CD14-positive monocyte (primary cell): Measurements from ENCODE around the gene ONECUT1. TPM values are rescaled to one million over a fixed set of nuclear protein-coding genes. Genes with fewer than 3 reads are reported as not detected.
A peak's percentile ranks its signal among the peaks of the same experiment; 100 is the strongest.

Experiments used
- DNase-seq, 3 donors: peaks; one replicate each; pipeline ENCODE4 v3.0.0-alpha.2; 2011 to 2022
- H2AFZ ChIP-seq: 2 replicates; pipeline ENCODE4 v1.6.0; 2012; ENCODE audit warnings: mild to moderate bottlenecking, low read depth, low read length, inconsistent platforms; ENCODE audit not compliant: insufficient read depth, poor library complexity, severe bottlenecking
- H3K27ac ChIP-seq, 2 donors: 1 replicate in 1 of 2; 2 replicates in 1 of 2; pipeline ENCODE4 v1.5.1; 2012 to 2013; ENCODE audit warnings: low read length in 2 of 2, control low read depth in 1 of 2, inconsistent platforms in 1 of 2, low read depth in 1 of 2, mild to moderate bottlenecking in 1 of 2
- H3K27me3 ChIP-seq, 2 donors: one replicate each; pipeline versions ENCODE4 v1.6.0 to v1.6.1; 2011 to 2013; ENCODE audit warnings: low read length in 2 of 2; ENCODE audit not compliant: control insufficient read depth in 2 of 2, insufficient read depth in 2 of 2
- H3K36me3 ChIP-seq, 2 donors: replicated peaks in 1 of 2; 1 replicate in 1 of 2; 2 replicates in 1 of 2; pipeline versions ENCODE4 v1.5.1 to v1.6.1; 2012 to 2013; ENCODE audit warnings: low read length in 2 of 2, control low read depth in 1 of 2, inconsistent platforms in 1 of 2, mild to moderate bottlenecking in 1 of 2; ENCODE audit not compliant: insufficient read depth in 2 of 2, control insufficient read depth in 1 of 2
- H3K4me1 ChIP-seq, 2 donors: 1 replicate in 1 of 2; 2 replicates in 1 of 2; pipeline versions ENCODE4 v1.5.1 to v1.6.1; 2012 to 2013; ENCODE audit warnings: low read length in 2 of 2, control low read depth in 1 of 2, inconsistent platforms in 1 of 2, mild to moderate bottlenecking in 1 of 2, moderate library complexity in 1 of 2; ENCODE audit not compliant: insufficient read depth in 2 of 2, control insufficient read depth in 1 of 2
- H3K4me2 ChIP-seq: replicated peaks from 2 replicates; pipeline ENCODE3; 2012; ENCODE audit warnings: low read length, moderate library complexity, mild to moderate bottlenecking; ENCODE audit not compliant: poor library complexity, severe bottlenecking; ENCODE audit errors: extremely low read depth
- H3K4me3 ChIP-seq, 3 experiments: fragments of 200-600 bp in 1 of 3; sonication (generic) in 1 of 3; replicated peaks in 1 of 3; 1 replicate in 2 of 3; 2 replicates in 1 of 3; pipeline ENCODE4 v1.5.1; 2011 to 2013; ENCODE audit warnings: low read length in 3 of 3, mild to moderate bottlenecking in 3 of 3, control low read depth in 2 of 3, low read depth in 2 of 3, inconsistent platforms in 1 of 3, moderate library complexity in 1 of 3
- H3K79me2 ChIP-seq: 2 replicates; pipeline ENCODE4 v1.6.0; 2012; ENCODE audit warnings: mild to moderate bottlenecking, control low read depth, inconsistent platforms, low read length, moderate library complexity; ENCODE audit not compliant: insufficient read depth
- H3K9ac ChIP-seq: 2 replicates; pipeline ENCODE4 v1.6.0; 2017; ENCODE audit warnings: low read length, mild to moderate bottlenecking; ENCODE audit not compliant: insufficient read depth, poor library complexity, severe bottlenecking
- H3K9me3 ChIP-seq, 2 donors: replicated peaks in 1 of 2; 1 replicate in 1 of 2; 2 replicates in 1 of 2; pipeline versions ENCODE4 v1.5.1 to v1.6.1; 2012 to 2013; ENCODE audit warnings: low read length in 2 of 2, control low read depth in 1 of 2; ENCODE audit not compliant: control insufficient read depth in 1 of 2, insufficient read depth in 1 of 2
- H4K20me1 ChIP-seq: 2 replicates; pipeline ENCODE4 v1.6.0; 2012; ENCODE audit warnings: mild to moderate bottlenecking, low read length, control low read depth, moderate library complexity; ENCODE audit not compliant: insufficient read depth
- H3K27ac Mint-ChIP-seq, 7 donors: one replicate each; pipeline ENCODE4 v1.8.0; 2020; ENCODE audit warnings: mild to moderate bottlenecking in 7 of 7, mixed read lengths in 7 of 7, moderate library complexity in 6 of 7, inconsistent platforms in 2 of 7
- H3K27me3 Mint-ChIP-seq, 3 donors: one replicate each; pipeline ENCODE4 v1.8.0; 2021 to 2022; ENCODE audit warnings: low read depth in 3 of 3, mild to moderate bottlenecking in 3 of 3, mixed read lengths in 3 of 3, moderate library complexity in 3 of 3, inconsistent platforms in 1 of 3
- H3K36me3 Mint-ChIP-seq, 2 donors: one replicate each; pipeline ENCODE4 v1.8.0; 2020; ENCODE audit warnings: mixed read lengths in 2 of 2, inconsistent platforms in 1 of 2, mild to moderate bottlenecking in 1 of 2
- H3K4me1 Mint-ChIP-seq: one replicate; pipeline ENCODE4 v1.8.0; 2020; ENCODE audit warnings: mild to moderate bottlenecking, mixed read lengths
- H3K4me3 Mint-ChIP-seq, 2 donors: one replicate each; pipeline ENCODE4 v1.8.0; 2020; ENCODE audit warnings: mild to moderate bottlenecking in 2 of 2, mixed read lengths in 2 of 2, moderate library complexity in 1 of 2
- H3K9me3 Mint-ChIP-seq, 7 donors: one replicate each; pipeline ENCODE4 v1.8.0; 2020 to 2022; ENCODE audit warnings: mixed read lengths in 7 of 7, mild to moderate bottlenecking in 6 of 7, moderate library complexity in 6 of 7, inconsistent platforms in 2 of 7
- WGBS: methylation state at CpG from one replicate; pipeline ENCODE4 v1.1.5; 2013; ENCODE audit warnings: missing lambda C conversion rate; ENCODE audit not compliant: insufficient coverage; 5-methylcytosine and 5-hydroxymethylcytosine counted together
- intact Hi-C, 2 donors: fragments of 100-400 bp; cut with micrococcal nuclease; formaldehyde crosslinking; loops; one replicate each; pipeline versions ENCODE4 v1.15.0 to v1.15.1; 2023
- polyA plus RNA-seq, 3 donors: library from polyadenylated mRNA; depleted of rRNA in 1 of 3; unstranded in 2 of 3; stranded (reverse) in 1 of 3; fragments of 300-500 nt in 2 of 3; fragments of >200 nt in 1 of 3; fragmentation: Illumina TruSeq in 2 of 3; gene quantifications; 1 replicate in 2 of 3; 2 replicates in 1 of 3; pipeline ENCODE4 v1.2.3, GENCODE V29; 2012 to 2021
- TF ChIP-seq, protein P1 (sequence below): fragments of 200-600 bp; IDR thresholded peaks from one replicate; pipeline ENCODE4 v1.8.0; 2022; ENCODE audit warnings: antibody characterized with exemption, mild to moderate bottlenecking

ONECUT1 gene
- polyA plus RNA-seq, 3 donors: not detected

DNA sequence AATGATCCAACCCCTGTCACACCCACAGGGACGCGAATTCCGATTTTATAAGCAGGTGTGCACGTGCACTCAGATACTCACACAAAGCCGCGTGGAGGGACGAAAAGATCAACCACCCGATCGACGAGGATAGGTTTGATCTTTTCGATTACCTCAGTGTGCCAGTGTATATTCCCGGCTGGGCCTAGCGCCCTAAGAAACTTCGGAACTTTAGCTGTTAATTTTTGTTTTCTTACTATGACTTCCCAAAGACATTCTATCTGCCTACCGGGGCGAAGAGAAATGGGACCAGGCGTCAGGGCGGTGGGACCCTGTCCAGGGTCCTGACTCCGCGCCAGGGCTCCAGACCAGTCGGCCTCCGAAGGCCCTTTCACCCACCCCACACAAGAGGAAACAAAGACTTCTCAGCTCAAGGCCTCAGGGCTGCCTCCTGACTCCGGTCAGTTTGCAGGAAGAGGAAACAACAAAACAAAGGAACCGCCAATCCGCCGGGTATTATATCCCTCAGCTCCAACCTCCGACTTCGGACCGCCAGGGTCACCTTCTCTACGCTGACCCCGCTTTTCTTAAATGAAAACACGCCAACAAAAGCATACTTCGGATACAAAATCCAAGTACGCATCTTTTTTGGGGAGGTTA, 6.8 kb downstream of the ONECUT1 start:
- Mint-ChIP-seq H3K27ac (no peak overlapping the region), H3K4me3 (peak overlapping the region; percentile 45 to 87), H3K9me3 (peaks cover 0 to 32% (median 15%) of the 10 kb centered on the region in 7 donors), H3K4me1 (peaks cover 42% of the 10 kb centered on the region), H3K36me3 (peaks cover 6 to 9% of the 10 kb centered on the region in 2 donors), H3K27me3 (peaks cover 64 to 68% (median 65%) of the 10 kb centered on the region in 3 donors)
- Histone ChIP-seq H3K36me3 (no peaks in the 10 kb centered on the region), H2AFZ (no peak overlapping the region), H3K9ac (no peak overlapping the region), H3K27ac (no peak overlapping the region), H4K20me1 (no peaks in the 10 kb centered on the region), H3K4me2 (peak overlapping the region; percentile 41), H3K4me3 (peak overlapping the region in 1 of 3 experiments; percentile 37), H3K9me3 (peaks cover 4 to 49% of the 10 kb centered on the region in 2 donors), H3K4me1 (peaks cover 30 to 36% of the 10 kb centered on the region in 2 donors), H3K27me3 (peaks cover 66 to 70% of the 10 kb centered on the region in 2 donors), H3K79me2 (no peaks in the 10 kb centered on the region)
- 10% methylated on average over 21 of the region's 34 CpGs for WGBS
- intact Hi-C loops: no loop called here
- TF ChIP-seq, protein P1, sequence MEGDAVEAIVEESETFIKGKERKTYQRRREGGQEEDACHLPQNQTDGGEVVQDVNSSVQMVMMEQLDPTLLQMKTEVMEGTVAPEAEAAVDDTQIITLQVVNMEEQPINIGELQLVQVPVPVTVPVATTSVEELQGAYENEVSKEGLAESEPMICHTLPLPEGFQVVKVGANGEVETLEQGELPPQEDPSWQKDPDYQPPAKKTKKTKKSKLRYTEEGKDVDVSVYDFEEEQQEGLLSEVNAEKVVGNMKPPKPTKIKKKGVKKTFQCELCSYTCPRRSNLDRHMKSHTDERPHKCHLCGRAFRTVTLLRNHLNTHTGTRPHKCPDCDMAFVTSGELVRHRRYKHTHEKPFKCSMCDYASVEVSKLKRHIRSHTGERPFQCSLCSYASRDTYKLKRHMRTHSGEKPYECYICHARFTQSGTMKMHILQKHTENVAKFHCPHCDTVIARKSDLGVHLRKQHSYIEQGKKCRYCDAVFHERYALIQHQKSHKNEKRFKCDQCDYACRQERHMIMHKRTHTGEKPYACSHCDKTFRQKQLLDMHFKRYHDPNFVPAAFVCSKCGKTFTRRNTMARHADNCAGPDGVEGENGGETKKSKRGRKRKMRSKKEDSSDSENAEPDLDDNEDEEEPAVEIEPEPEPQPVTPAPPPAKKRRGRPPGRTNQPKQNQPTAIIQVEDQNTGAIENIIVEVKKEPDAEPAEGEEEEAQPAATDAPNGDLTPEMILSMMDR: no peak
- DNase-seq: peak in 2 of 3 donors; percentile 18 to 30

DNA sequence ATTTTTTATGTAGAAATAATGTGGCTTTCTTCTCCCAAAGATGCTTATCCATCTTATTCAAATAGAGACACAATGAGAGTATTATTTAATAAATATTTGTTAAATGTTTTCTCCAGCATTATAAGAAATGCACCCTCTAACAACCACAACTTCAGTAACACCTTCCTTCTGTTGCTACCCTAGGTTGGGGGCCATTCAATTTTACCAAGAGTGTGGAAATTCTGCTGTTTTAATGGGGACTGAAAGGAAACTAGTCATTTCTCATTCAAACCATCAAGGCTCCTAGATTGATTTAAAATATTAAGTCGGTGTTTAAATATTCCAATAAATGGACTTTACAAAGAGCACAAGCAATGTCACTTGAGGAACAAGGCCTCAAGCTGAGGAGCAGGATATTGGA, 7.6 kb downstream of the ONECUT1 start:
- no peak overlapping the region for H2AFZ ChIP-seq
- DNase-seq: no peak
- TF ChIP-seq, protein P1: no peak
- no peak overlapping the region for H3K4me3 ChIP-seq
- H3K27ac ChIP-seq: no peak overlapping the region
- no peaks in the 10 kb centered on the region for H3K79me2 ChIP-seq
- peaks cover 30 to 36% of the 10 kb centered on the region in 2 donors for H3K4me1 ChIP-seq
- peaks cover 4 to 43% of the 10 kb centered on the region in 2 donors for H3K9me3 ChIP-seq
- peaks cover 38% of the 10 kb centered on the region for H3K4me1 Mint-ChIP-seq
- H3K27me3 Mint-ChIP-seq: peaks cover 58 to 60% (median 59%) of the 10 kb centered on the region in 3 donors
- intact Hi-C loops: no loop called here
- H3K9ac ChIP-seq: no peak overlapping the region
- H3K4me2 ChIP-seq: no peak overlapping the region
- peaks cover 6 to 9% of the 10 kb centered on the region in 2 donors for H3K36me3 Mint-ChIP-seq
- WGBS: no CpG with 5 or more reads among the region's 1 CpG
- peak overlapping the region in 1 of 2 donors; percentile 87 for H3K4me3 Mint-ChIP-seq
- H3K36me3 ChIP-seq: no peaks in the 10 kb centered on the region
- no peaks in the 10 kb centered on the region for H4K20me1 ChIP-seq
- peaks cover 0 to 27% (median 13%) of the 10 kb centered on the region in 7 donors for H3K9me3 Mint-ChIP-seq
- no peak overlapping the region for H3K27ac Mint-ChIP-seq
- H3K27me3 ChIP-seq: peaks cover 59 to 62% of the 10 kb centered on the region in 2 donors
